Neural crest cell (in vitro differentiated cells): ENCODE results near the gene FBXW9. TPM values are rescaled to one million over a fixed set of nuclear protein-coding genes. Genes with fewer than 3 reads are reported as not detected.
"Not testable (repeated sequence)": the region's sequence is repeated elsewhere in the genome, so short reads cannot be mapped to it uniquely, and the experiment has no call there.

ENCODE experiments used
- DNase-seq: peaks from one replicate; pipeline ENCODE4 v3.0.0; 2021; ENCODE audit warnings: low read depth, mixed read lengths, low spot score
- H3K27ac Mint-ChIP-seq: one replicate; pipeline ENCODE4 v1.8.0; 2021; ENCODE audit warnings: mild to moderate bottlenecking, mixed read lengths; ENCODE audit not compliant: unreplicated experiment
- H3K27me3 Mint-ChIP-seq: 2 replicates; pipeline ENCODE4 v1.8.0; 2021; ENCODE audit warnings: low read depth, mild to moderate bottlenecking, mixed read lengths
- H3K36me3 Mint-ChIP-seq: 2 replicates; pipeline ENCODE4 v1.8.0; 2021; ENCODE audit warnings: low read depth, mild to moderate bottlenecking, mixed read lengths
- H3K4me1 Mint-ChIP-seq: 2 replicates; pipeline ENCODE4 v1.8.0; 2021; ENCODE audit warnings: mixed read lengths
- H3K4me3 Mint-ChIP-seq: one replicate; pipeline ENCODE4 v1.8.0; 2021; ENCODE audit warnings: mild to moderate bottlenecking, mixed read lengths
- H3K9me3 Mint-ChIP-seq: 2 replicates; pipeline ENCODE4 v1.8.0; 2021; ENCODE audit warnings: mixed read lengths
- total RNA-seq: library from RNA; stranded (reverse); gene quantifications from 2 replicates; pipeline ENCODE4 v1.2.1, GENCODE V29; 2021
- TF ChIP-seq, protein P1 (sequence below): fragments of 200-600 bp; sonication (generic); conservative IDR thresholded peaks from 2 replicates; pipeline ENCODE4 v1.5.0; 2021; ENCODE audit warnings: antibody characterized with exemption, mild to moderate bottlenecking

The FBXW9 gene
- total RNA-seq, 1 donor from 2014 or later, result 15.9 TPM

DNA sequence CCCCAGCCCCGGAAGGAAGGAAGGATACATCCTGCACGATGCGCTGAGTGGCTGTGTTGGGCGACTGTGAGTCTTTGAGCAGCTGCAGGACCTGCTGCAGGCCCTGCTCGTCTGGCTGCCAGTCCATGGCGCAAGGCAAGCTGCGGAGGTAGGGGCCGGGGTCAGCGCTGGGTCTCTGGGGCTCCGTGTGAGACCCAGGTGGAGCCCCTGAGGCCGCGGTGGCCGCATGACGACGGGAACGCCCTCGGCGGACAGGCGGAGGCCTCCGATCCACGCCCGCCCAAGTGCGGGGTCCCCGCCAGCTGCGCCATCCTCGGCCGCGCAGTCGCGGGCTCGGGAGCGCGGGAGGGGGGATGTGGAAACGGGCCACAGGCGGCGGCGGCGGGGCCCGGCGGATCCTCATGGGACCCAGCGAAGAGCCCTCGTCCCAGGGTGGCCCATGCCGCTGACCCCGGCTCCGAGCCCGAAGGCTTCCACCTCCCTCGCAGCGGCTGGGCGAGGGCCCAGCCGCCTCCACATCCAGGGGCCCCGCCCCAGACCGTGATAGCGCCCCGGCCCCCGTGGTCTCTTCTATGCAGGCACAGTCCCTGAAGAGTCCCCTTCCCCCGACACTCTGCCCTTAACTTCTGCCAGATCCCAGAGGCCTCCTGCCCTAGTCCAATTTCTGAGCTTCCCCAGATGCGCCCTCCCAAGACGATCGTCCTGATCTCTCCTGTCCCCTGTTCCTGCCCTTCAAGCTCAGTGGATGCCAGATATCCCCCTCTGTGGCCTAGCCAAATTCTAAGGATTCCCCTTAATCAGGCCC is 24.6 kb upstream of the FBXW9 start:
- Mint-ChIP-seq H3K4me1 (peaks cover 35% of the 10 kb centered on the region), H3K27ac (peak overlapping the region; percentile 96), H3K27me3 (peaks cover 10% of the 10 kb centered on the region), H3K9me3 (no peaks in the 10 kb centered on the region), H3K4me3 (peak overlapping the region; percentile 100), H3K36me3 (peaks cover 16% of the 10 kb centered on the region)
- DNase-seq, result no peak
- TF ChIP-seq, protein P1, sequence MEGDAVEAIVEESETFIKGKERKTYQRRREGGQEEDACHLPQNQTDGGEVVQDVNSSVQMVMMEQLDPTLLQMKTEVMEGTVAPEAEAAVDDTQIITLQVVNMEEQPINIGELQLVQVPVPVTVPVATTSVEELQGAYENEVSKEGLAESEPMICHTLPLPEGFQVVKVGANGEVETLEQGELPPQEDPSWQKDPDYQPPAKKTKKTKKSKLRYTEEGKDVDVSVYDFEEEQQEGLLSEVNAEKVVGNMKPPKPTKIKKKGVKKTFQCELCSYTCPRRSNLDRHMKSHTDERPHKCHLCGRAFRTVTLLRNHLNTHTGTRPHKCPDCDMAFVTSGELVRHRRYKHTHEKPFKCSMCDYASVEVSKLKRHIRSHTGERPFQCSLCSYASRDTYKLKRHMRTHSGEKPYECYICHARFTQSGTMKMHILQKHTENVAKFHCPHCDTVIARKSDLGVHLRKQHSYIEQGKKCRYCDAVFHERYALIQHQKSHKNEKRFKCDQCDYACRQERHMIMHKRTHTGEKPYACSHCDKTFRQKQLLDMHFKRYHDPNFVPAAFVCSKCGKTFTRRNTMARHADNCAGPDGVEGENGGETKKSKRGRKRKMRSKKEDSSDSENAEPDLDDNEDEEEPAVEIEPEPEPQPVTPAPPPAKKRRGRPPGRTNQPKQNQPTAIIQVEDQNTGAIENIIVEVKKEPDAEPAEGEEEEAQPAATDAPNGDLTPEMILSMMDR, result no peak

DNA sequence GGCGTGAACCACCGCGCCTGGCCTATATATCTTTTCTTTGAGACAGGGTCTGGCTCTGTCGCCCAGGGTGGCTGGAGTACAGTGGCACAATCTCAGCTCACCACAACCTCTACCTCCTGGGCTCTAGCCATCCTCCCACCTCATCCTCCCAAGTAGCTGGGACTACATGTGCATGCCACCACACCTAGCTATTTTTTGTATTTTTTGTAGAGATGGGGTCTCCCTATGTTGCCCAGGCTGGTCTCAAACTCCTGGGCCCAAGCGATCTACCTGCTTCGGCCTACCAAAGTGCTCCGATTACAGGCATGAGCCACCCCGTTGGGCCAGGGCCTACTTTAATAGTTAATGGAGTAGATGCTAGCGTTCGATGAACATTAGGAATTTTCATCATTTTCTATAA is 23.9 kb upstream of the FBXW9 start:
- Mint-ChIP-seq H3K4me3 (peak overlapping the region; percentile 82), H3K9me3 (no peaks in the 10 kb centered on the region), H3K4me1 (peaks cover 35% of the 10 kb centered on the region), H3K27me3 (peaks cover 10% of the 10 kb centered on the region), H3K36me3 (peaks cover 16% of the 10 kb centered on the region), H3K27ac (peak overlapping the region; percentile 78)
- DNase-seq, result no peak
- TF ChIP-seq, protein P1, result no peak

DNA sequence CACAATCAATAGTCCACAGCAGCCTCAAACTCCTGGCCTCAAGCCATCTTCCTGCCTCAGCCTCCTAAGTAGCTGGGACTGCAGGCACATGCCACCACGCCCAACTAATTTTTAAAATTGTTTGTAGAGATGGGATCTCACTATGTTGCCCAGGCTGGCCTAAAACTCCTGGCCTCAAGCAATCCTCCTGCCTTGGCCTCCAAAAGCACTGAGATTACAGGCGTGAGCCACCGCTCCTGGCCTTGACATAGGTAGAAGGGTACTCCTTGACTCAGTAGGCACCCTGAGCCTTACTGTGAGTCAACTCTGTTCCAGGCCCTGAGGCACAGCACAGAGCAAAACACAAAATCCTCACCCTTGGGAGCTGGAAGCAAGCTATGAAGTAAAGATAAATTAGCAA is 19.5 kb upstream of the FBXW9 start:
- DNase-seq, result no peak
- Mint-ChIP-seq H3K9me3 (no peaks in the 10 kb centered on the region), H3K27me3 (no peaks in the 10 kb centered on the region), H3K4me1 (peaks cover 6% of the 10 kb centered on the region), H3K36me3 (peaks cover 20% of the 10 kb centered on the region), H3K27ac (no peak overlapping the region), H3K4me3 (peak overlapping the region; percentile 62)
- TF ChIP-seq, protein P1, result no peak

DNA sequence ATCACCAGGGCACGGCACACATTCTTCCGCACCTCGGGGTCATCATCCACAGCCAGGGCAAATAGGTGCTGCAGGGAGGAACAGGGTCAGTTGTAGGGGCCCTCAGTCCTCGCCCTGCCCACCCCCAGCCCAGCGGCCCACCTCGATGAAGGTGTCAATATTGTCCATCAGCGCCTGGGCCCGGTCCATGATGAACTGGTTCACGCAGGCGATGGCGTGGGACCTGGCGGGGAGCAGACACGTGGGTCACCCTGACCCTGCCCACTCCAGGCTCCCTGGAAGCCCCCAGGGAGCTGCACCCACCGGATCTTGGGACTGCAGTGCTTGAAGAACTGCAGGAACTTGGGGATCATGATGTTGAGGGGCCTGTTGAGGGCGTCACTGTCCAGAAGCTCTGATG is 18.7 kb upstream of the FBXW9 start:
- no peaks in the 10 kb centered on the region for H3K9me3 Mint-ChIP-seq
- no peak overlapping the region for H3K27ac Mint-ChIP-seq
- H3K4me3 Mint-ChIP-seq, result no peak overlapping the region
- no peak for DNase-seq
- TF ChIP-seq, protein P1, result no peak
- peaks cover 18% of the 10 kb centered on the region for H3K36me3 Mint-ChIP-seq
- H3K4me1 Mint-ChIP-seq, result no peaks in the 10 kb centered on the region
- no peaks in the 10 kb centered on the region for H3K27me3 Mint-ChIP-seq

DNA sequence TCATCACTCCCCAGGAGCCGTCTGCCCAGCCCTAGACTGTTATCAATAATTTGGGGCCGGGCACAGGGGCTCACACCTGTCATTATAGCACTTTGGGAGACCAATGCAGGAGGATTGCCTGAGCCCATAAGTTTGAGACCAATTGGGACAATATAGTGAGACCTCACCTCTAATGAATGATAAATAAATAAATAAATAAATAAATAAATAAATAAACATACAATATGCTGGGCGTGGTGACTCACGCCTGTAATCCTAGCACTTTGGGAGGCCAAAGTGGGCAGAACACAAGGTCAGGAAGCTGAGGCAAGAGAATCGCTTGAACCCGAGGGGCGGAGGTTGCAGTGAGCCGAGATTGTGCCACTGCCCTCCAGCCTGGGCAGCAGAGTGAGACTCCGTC is 16.9 kb upstream of the FBXW9 start:
- not testable (repeated sequence) for H3K9me3 Mint-ChIP-seq, DNase-seq, H3K27me3 Mint-ChIP-seq, H3K4me3 Mint-ChIP-seq, H3K4me1 Mint-ChIP-seq, H3K27ac Mint-ChIP-seq
- peaks cover 18% of the 10 kb centered on the region for H3K36me3 Mint-ChIP-seq

DNA sequence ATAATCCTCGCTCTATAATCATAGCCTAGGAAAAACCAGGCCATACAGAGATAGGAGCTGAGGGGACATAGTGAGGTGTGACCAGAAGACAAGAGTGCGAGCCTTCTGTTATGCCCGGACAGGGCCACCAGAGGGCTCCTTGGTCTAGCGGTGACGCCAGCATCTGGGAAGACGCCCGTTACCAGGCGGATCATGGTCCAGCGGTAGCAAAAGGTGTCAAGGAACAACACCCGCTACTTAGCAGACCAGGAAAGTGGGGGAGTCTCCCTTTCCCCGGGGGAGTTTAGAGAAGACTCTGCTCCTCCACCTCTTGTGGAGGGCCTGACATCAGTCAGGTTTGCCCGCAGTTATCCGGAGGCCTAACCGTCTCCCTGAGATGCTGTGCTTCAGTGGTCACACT is 15.6 kb upstream of the FBXW9 start:
- DNase-seq, result peak; percentile 37
- not testable (repeated sequence) for H3K27me3 Mint-ChIP-seq

More for the DNA sequence above, 15.6 kb upstream of the FBXW9 start:
- H3K36me3 Mint-ChIP-seq, result peaks cover 18% of the 10 kb centered on the region
- H3K4me1 Mint-ChIP-seq, H3K9me3 Mint-ChIP-seq, H3K27ac Mint-ChIP-seq, H3K4me3 Mint-ChIP-seq: not testable (repeated sequence)
- TF ChIP-seq, protein P1, result peak; percentile 58
